Large intestine (tissue), 3 donors: Measurements from ENCODE around the gene SMIM41. TPM values are rescaled to one million over a fixed set of nuclear protein-coding genes. Genes with fewer than 3 reads are reported as not detected.

Experiments used
- DNase-seq, 2 donors: peaks; one replicate each; pipeline versions ENCODE4 v3.0.0 to v3.0.0-alpha.2; 2013
- H3K27ac ChIP-seq: one replicate; pipeline ENCODE4 v1.5.1; 2013; ENCODE audit warnings: low read length
- H3K27me3 ChIP-seq: 2 replicates; pipeline ENCODE4 v1.6.1; 2013; ENCODE audit warnings: low read length; ENCODE audit not compliant: control insufficient read depth, insufficient read depth
- H3K36me3 ChIP-seq: 2 replicates; pipeline ENCODE4 v1.6.1; 2013; ENCODE audit warnings: low read length; ENCODE audit not compliant: control insufficient read depth, insufficient read depth
- H3K4me1 ChIP-seq: one replicate; pipeline ENCODE4 v1.6.1; 2013; ENCODE audit warnings: low read length; ENCODE audit not compliant: control insufficient read depth, insufficient read depth
- H3K4me3 ChIP-seq: one replicate; pipeline ENCODE4 v1.5.1; 2013; ENCODE audit warnings: low read length
- H3K9me3 ChIP-seq: one replicate; pipeline ENCODE4 v1.6.1; 2013; ENCODE audit warnings: mild to moderate bottlenecking, low read depth, low read length, moderate library complexity; ENCODE audit not compliant: control insufficient read depth
- WGBS: methylation state at CpG from one replicate; pipeline ENCODE4 v1.1.5; 2013; ENCODE audit warnings: low lambda C conversion rate; ENCODE audit not compliant: insufficient coverage; 5-methylcytosine and 5-hydroxymethylcytosine counted together
- polyA plus RNA-seq: library from polyadenylated mRNA; unstranded; fragments of 120-200 nt; gene quantifications from one replicate; pipeline ENCODE4 v1.2.1, GENCODE V29; 2013

SMIM41 gene
- polyA plus RNA-seq, 1 donor = 0.88 TPM

GRCh38 chr12:52050758-52051541, 28.6 kb upstream of the SMIM41 start, which contains the start of gene NR4A1:
TSS of gene NR4A1 (plus strand) at chr12:52051442. CDS start at chr12:52054329, 2,887 bp downstream.
- Histone ChIP-seq H3K27me3 (peaks cover 9% of the 10 kb centered on the region), H3K4me1 (peaks cover 21% of the 10 kb centered on the region)
- no CpG with 5 or more reads among the region's 77 CpGs for WGBS

GRCh38 chr12:52052468-52053186, 26.9 kb upstream of the SMIM41 start:
- H3K4me1 ChIP-seq = peaks cover 18% of the 10 kb centered on the region
- no peaks in the 10 kb centered on the region for H3K9me3 ChIP-seq
- H3K27me3 ChIP-seq = peaks cover 9% of the 10 kb centered on the region
- peak overlapping the region; percentile 59 for H3K4me3 ChIP-seq
- peak in 1 of 2 donors; percentile 62 for DNase-seq
- peak overlapping the region; percentile 82 for H3K27ac ChIP-seq
- H3K36me3 ChIP-seq = peaks cover 16% of the 10 kb centered on the region
- WGBS = no CpG with 5 or more reads among the region's 7 CpGs

More at GRCh38 chr12:52050758-52051541, 28.6 kb upstream of the SMIM41 start, which contains the start of gene NR4A1:
- Histone ChIP-seq H3K4me3 (peak within 1 kb of the TSS; percentile 59), H3K9me3 (no peaks in the 10 kb centered on the region), H3K36me3 (peaks cover 6% of the 10 kb centered on the region), H3K27ac (peak within 1 kb of the TSS; percentile 82)
- DNase-seq = peak; percentile 93 to 94

- no peak for DNase-seq
- H3K27me3 ChIP-seq = peaks cover 9% of the 10 kb centered on the region
- no CpG with 5 or more reads among the region's 9 CpGs for WGBS
- peaks cover 16% of the 10 kb centered on the region for H3K36me3 ChIP-seq
- no peaks in the 10 kb centered on the region for H3K9me3 ChIP-seq
- no peak overlapping the region for H3K4me3 ChIP-seq
- H3K27ac ChIP-seq = no peak overlapping the region
- H3K4me1 ChIP-seq = peaks cover 18% of the 10 kb centered on the region
These were observed 25.8 kb upstream of the SMIM41 start for GRCh38 chr12:52053536-52054209.

- no CpG with 5 or more reads among the region's 21 CpGs for WGBS
- Histone ChIP-seq H3K9me3 (no peaks in the 10 kb centered on the region), H3K27ac (no peak overlapping the region), H3K4me1 (peaks cover 22% of the 10 kb centered on the region), H3K27me3 (peaks cover 3% of the 10 kb centered on the region), H3K36me3 (peaks cover 16% of the 10 kb centered on the region), H3K4me3 (no peak overlapping the region)
- DNase-seq = no peak
These were observed 25.2 kb upstream of the SMIM41 start for GRCh38 chr12:52054231-52054832.

- H3K4me3 ChIP-seq = no peak overlapping the region
- H3K27me3 ChIP-seq = peaks cover 2% of the 10 kb centered on the region
- no CpG with 5 or more reads among the region's 21 CpGs for WGBS
- no peak for DNase-seq
- H3K4me1 ChIP-seq = peaks cover 19% of the 10 kb centered on the region
- no peak overlapping the region for H3K27ac ChIP-seq
- H3K36me3 ChIP-seq = peaks cover 16% of the 10 kb centered on the region
- no peaks in the 10 kb centered on the region for H3K9me3 ChIP-seq
These were observed 24.4 kb upstream of the SMIM41 start for GRCh38 chr12:52054833-52055730.

- Histone ChIP-seq H3K36me3 (peaks cover 16% of the 10 kb centered on the region), H3K27me3 (peaks cover 2% of the 10 kb centered on the region), H3K27ac (no peak overlapping the region), H3K9me3 (no peaks in the 10 kb centered on the region), H3K4me1 (peaks cover 12% of the 10 kb centered on the region), H3K4me3 (no peak overlapping the region)
- no CpG with 5 or more reads among the region's 27 CpGs for WGBS
- no peak for DNase-seq
These were observed 23.5 kb upstream of the SMIM41 start for GRCh38 chr12:52055731-52056711.

GRCh38 chr12:52056801-52057637, 22.5 kb upstream of the SMIM41 start:
- Histone ChIP-seq H3K4me1 (peaks cover 9% of the 10 kb centered on the region), H3K27me3 (no peaks in the 10 kb centered on the region), H3K9me3 (no peaks in the 10 kb centered on the region), H3K4me3 (no peak overlapping the region), H3K36me3 (peaks cover 16% of the 10 kb centered on the region), H3K27ac (no peak overlapping the region)
- WGBS = 100% methylated on average over 2 of the region's 23 CpGs
- no peak for DNase-seq
